MV-4-11 (cell line): Measurements from ENCODE around the gene NUP58.
A peak's percentile ranks its signal among the peaks of the same experiment; 100 is the strongest.

Source experiments
- DNase-seq: peaks from one replicate; lab custom pipeline; 2025; lab: John Stamatoyannopoulos, UW

The NUP58 gene

GRCh38 chr13:25377244-25377962, 76.0 kb downstream of the NUP58 start:
- DNase-seq, result no peak

GRCh38 chr13:25378528-25378927, 77.1 kb downstream of the NUP58 start:
- DNase-seq, result no peak

- no peak for DNase-seq
Measured at GRCh38 chr13:25379011-25379410, 77.6 kb downstream of the NUP58 start.

DNA sequence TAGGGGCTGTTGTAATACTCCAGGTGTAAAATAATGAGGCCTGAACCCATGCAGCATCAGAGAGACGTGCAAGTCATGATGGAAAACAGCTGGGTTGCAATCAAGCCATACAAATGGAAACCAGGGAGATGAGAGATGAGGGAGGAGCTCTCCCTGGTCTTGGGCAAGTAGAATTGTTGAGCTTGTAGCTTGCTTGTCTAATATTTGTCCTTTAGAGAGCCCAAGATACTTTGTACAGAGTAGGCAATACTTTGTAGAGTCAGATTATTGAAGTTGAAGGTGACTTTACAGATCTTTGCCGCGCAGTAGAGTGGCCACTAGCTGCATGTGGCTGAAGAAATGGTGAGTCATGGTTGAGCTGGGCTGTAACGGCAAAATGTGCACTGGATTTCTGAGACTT, 78.7 kb downstream of the NUP58 start:
- no peak for DNase-seq

DNA sequence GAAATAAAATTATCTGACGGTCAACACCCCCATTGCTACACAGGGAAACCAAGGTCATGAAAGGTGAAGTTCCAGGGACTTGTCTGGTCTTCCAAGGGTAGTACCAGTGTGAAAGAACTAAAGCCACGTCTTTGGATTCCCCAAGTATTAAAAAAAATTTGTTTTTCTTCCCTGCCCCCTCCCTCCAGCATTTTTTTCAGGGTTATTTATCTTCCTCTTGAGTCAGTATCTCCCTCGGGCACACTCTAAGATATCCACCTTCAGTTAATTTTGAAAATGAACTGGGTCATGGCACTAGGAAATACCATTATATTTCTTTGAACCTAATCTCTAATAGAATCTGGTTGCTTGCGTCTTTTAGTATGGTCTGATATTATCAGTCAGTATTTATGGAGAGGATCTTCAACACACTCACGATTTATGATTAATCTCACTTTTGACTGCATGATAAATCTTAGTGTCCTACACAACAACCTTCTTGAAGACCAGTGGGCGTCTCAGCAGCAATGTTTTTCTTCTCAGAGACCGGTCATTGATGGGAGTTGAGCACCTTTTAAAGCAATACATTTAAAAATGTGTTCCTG, 79.4 kb downstream of the NUP58 start:
- DNase-seq, result no peak

DNA sequence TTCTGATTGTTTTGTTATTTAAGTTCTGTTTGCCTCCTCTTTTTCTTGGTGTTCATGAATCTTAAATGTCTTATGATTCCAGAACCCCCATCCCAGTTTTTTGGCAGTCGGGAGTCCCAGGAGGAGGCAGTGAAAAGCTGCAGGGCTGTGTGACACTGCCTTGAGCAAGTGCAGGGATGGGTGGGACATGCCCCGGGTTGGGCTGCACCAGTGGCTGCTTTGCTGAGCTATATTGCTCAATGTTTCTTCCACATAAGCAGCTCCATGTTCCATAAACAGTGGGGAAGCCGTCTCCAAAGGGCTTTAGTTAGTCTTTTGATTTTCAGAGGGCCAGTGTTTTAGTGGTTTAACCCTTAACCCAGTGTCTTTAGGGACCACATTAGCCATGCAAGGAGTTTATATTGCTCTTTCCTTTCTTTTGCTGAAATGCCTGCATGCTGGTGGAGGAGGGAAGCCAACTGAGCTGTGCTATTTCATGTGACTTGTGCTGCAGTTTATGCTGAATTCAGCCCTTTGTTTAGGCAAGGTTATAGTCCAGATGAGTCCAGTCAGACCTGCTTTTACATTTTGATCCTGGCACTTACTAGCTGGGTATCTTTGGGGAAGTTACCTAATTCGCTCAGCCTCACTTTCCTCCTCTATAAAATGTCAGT, 83.5 kb downstream of the NUP58 start:
- peak; percentile 10 for DNase-seq

- DNase-seq, result no peak
Measured at GRCh38 chr13:25391932-25392331, 90.5 kb downstream of the NUP58 start.
